ENCODE results near the gene TRIOBP. TPM values are rescaled to one million over a fixed set of nuclear protein-coding genes. Genes with fewer than 3 reads are reported as not detected.

Gene TRIOBP
- polyA plus RNA-seq, 1 donor (not counting 4 experiments of a cell fraction or from before 2014, with no cell fraction given) = 22.2 TPM

DNA sequence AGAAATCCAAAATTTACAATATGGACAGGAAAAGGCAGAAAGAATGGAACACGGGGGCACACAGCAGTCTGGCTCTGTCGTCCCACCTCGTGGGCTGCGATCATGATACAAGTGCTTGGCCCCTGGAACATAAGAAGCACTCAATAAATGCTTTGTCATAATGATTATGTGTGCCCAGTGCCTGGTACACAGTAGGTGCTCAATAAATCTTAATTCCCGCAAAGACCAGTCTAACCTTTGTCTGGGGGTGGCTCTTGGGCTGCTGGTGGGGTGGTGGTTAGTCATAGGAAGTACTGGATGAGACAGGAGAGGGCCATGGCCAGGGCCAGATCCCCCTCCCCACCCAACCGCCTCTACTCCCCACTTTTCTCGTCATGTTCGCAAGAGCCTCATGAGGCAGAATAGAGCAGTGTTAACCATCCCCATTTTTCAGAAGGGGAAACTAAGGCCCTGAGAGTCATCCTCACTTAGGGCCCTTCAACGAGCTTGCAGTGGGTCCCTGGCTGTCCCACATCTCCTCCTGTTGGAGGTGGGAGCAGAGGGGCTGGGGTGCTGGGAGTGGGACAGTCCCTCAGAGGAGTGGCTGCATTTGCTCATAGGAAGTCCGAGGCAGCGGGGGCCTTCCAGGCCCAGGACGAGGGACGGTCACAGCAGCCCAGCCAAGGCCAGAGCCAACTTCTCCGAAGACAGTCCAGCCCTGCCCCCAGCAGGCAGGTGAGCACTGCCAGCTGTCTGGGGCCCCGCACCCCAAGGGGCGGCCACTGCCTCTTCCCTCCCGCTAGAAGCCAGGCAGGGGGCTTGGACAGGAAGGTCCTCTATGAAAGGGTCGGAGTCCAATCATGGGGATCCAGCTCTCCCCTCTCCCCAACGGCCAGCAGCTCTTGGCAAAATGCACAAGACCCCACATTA lies 36.1 kb downstream of the TRIOBP start:
- FAIRE-seq (no peak), DNase-seq (ENCODE audit: low read depth, low spot score) (no peak)
- Histone ChIP-seq H3K4me1 (ENCODE audit: control insufficient read depth, extremely low read depth, insufficient read depth, low read length) (peaks cover 6% of the 10 kb centered on the region), H3K79me2 (ENCODE audit: control insufficient read depth, insufficient read depth, low read length) (no peaks in the 10 kb centered on the region), H3K27me3 (ENCODE audit: control insufficient read depth, extremely low read depth, insufficient read depth, low read length) (no peaks in the 10 kb centered on the region), H3K4me2 (ENCODE audit: control insufficient read depth, extremely low read depth, insufficient read depth, low read depth, low read length) (no peak overlapping the region), H3K9me1 (ENCODE audit: control insufficient read depth, extremely low read depth, insufficient read depth, low read length) (no peaks in the 10 kb centered on the region), H2AFZ (ENCODE audit: control insufficient read depth, low read length) (no peak overlapping the region), H3K9ac (ENCODE audit: control insufficient read depth, extremely low read depth, insufficient read depth, low read length) (no peak overlapping the region), H3K27ac (ENCODE audit: control insufficient read depth, insufficient read depth, low read length) (no peak overlapping the region), H4K20me1 (ENCODE audit: control insufficient read depth, extremely low read depth, insufficient read depth, low read length) (no peaks in the 10 kb centered on the region), H3K9me3 (ENCODE audit: control insufficient read depth, low read depth, low read length) (no peaks in the 10 kb centered on the region), H3K4me3 (ENCODE audit: control insufficient read depth in 2 of 3, extremely low read depth in 1 of 3, insufficient read depth in 2 of 3, low read depth in 1 of 3, low read length in 3 of 3) (no peak overlapping the region), H3K36me3 (ENCODE audit: control insufficient read depth in 2 of 2, extremely low read depth in 1 of 2, insufficient read depth in 2 of 2, low read length in 2 of 2) (no peaks in the 10 kb centered on the region)
- TF ChIP-seq, protein P1, sequence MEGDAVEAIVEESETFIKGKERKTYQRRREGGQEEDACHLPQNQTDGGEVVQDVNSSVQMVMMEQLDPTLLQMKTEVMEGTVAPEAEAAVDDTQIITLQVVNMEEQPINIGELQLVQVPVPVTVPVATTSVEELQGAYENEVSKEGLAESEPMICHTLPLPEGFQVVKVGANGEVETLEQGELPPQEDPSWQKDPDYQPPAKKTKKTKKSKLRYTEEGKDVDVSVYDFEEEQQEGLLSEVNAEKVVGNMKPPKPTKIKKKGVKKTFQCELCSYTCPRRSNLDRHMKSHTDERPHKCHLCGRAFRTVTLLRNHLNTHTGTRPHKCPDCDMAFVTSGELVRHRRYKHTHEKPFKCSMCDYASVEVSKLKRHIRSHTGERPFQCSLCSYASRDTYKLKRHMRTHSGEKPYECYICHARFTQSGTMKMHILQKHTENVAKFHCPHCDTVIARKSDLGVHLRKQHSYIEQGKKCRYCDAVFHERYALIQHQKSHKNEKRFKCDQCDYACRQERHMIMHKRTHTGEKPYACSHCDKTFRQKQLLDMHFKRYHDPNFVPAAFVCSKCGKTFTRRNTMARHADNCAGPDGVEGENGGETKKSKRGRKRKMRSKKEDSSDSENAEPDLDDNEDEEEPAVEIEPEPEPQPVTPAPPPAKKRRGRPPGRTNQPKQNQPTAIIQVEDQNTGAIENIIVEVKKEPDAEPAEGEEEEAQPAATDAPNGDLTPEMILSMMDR (optimal IDR thresholded peaks at IDR 0.05 in 1 of 3, IDR thresholded peaks at IDR 0.05 in 1 of 3, conservative IDR thresholded peaks at IDR 0.05 in 1 of 3; ENCODE audit: extremely low read depth in 1 of 3, insufficient read depth in 2 of 3, low read length in 3 of 3) = no peak
- TF ChIP-seq EZH2 (IDR thresholded peaks at IDR 0.05; ENCODE audit: low read length) = no peak
- dilution Hi-C loops (cut with MboI; ENCODE audit: extremely low pct_ligation_motif_present, low sequenced_read_pairs) = no loop called here

DNA sequence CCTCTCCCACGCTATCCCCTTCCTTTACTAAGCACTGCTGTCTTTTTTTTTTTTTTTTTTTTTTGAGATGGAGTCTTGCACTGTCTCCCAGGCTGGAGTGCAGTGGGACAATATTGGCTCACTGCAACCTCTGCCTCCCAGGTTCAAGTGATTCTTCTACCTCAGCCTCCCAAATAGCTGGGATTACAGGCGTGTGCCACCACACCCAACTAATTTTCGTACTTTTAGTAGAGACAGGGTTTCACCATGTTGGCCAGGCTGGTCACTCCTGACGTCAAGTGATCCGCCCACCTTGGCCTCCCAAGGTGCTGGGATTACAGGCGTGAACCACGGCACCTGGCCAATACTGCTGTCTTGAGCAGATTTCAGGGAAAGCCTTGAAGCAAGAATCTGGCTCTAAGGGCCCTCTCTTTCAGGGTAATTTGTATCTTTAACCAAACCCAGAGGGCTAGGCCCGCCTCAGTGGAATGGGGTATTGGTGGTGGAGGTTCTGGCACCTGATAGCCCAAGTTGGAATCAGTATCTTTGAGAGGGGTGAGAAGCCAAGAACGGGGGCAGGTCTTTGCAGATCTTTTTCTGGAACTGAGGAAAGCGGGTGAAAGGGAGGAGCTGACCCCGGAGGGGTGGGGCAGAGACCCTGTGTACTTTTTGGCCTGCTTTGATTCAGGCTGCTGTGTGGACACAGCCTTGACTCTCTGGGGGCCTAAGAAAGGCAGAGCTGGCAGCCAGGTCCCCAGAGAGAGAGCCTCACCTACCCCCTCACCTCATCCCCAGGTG lies 37.0 kb downstream of the TRIOBP start:
- dilution Hi-C loops (cut with MboI; ENCODE audit: extremely low pct_ligation_motif_present, low sequenced_read_pairs) = no loop called here
- Histone ChIP-seq H3K4me3 (ENCODE audit: control insufficient read depth in 2 of 3, extremely low read depth in 1 of 3, insufficient read depth in 2 of 3, low read depth in 1 of 3, low read length in 3 of 3) (no peak overlapping the region), H3K4me1 (ENCODE audit: control insufficient read depth, extremely low read depth, insufficient read depth, low read length) (peaks cover under 1% of the 10 kb centered on the region), H3K27ac (ENCODE audit: control insufficient read depth, insufficient read depth, low read length) (no peak overlapping the region), H3K9ac (ENCODE audit: control insufficient read depth, extremely low read depth, insufficient read depth, low read length) (no peak overlapping the region), H3K27me3 (ENCODE audit: control insufficient read depth, extremely low read depth, insufficient read depth, low read length) (no peaks in the 10 kb centered on the region), H3K4me2 (ENCODE audit: control insufficient read depth, extremely low read depth, insufficient read depth, low read depth, low read length) (no peak overlapping the region), H4K20me1 (ENCODE audit: control insufficient read depth, extremely low read depth, insufficient read depth, low read length) (no peaks in the 10 kb centered on the region), H3K9me3 (ENCODE audit: control insufficient read depth, low read depth, low read length) (no peaks in the 10 kb centered on the region), H3K9me1 (ENCODE audit: control insufficient read depth, extremely low read depth, insufficient read depth, low read length) (no peaks in the 10 kb centered on the region), H3K36me3 (ENCODE audit: control insufficient read depth in 2 of 2, extremely low read depth in 1 of 2, insufficient read depth in 2 of 2, low read length in 2 of 2) (no peaks in the 10 kb centered on the region), H2AFZ (ENCODE audit: control insufficient read depth, low read length) (no peak overlapping the region), H3K79me2 (ENCODE audit: control insufficient read depth, insufficient read depth, low read length) (no peaks in the 10 kb centered on the region)
- FAIRE-seq (no peak), DNase-seq (ENCODE audit: low read depth, low spot score) (no peak)
- no peak for TF ChIP-seq EZH2 (IDR thresholded peaks at IDR 0.05; ENCODE audit: low read length)
- TF ChIP-seq, protein P1 (optimal IDR thresholded peaks at IDR 0.05 in 1 of 3, IDR thresholded peaks at IDR 0.05 in 1 of 3, conservative IDR thresholded peaks at IDR 0.05 in 1 of 3; ENCODE audit: extremely low read depth in 1 of 3, insufficient read depth in 2 of 3, low read length in 3 of 3) = no peak
